Effector CD4-positive, alpha-beta T cell (primary cell): ENCODE results near the gene TRRAP.

Experiments used
- DNase-seq: peaks from one replicate; pipeline ENCODE4 v3.0.0-alpha.2; 2020

Gene TRRAP

DNA sequence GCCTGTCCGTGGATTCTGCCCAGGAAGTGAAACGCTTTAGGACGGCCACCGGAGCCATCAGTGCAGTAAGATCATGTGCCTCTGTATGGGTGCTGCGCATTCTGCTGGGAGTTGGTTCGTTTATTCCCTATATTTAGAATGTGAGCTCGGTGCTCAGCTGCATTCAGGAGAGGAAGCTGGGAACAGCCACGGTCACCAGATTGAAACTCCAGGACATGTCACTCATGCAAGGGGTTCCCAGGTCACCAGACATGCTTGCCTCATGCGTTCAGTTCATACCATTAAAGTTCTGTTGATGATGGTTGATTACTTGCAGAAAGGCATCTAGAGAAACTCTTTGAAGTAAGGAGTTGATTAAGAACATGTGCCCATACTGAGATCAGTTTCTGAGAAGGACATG is 78.1 kb downstream of the TRRAP start:
- no peak for DNase-seq

- DNase-seq, result no peak
Measured at GRCh38 chr7:98956937-98957336, 78.6 kb downstream of the TRRAP start.

- DNase-seq, result no peak
Measured at GRCh38 chr7:98957766-98958165, 79.4 kb downstream of the TRRAP start.

- no peak for DNase-seq
Measured at GRCh38 chr7:98958968-98959367, 80.6 kb downstream of the TRRAP start.

DNA sequence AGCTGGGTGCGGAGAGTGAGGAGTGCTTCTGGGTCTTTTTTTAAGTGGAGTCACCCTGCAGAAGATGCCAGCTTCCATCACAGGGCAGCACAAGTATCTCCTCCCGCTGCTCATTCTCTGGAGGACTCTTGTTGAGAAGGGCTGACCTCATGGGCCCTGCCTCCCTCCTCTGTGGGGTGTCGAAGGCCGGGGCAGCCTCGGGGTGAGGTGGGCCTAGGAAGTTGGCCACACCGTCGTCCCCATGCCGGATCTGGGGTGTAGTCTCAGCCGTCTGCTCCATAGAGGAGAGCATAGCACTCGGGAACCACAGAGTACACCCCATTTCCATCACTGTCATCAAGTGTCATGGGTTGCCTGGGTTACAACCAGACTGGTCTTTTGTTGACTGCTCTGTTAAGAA is 85.0 kb downstream of the TRRAP start:
- no peak for DNase-seq

- DNase-seq, result no peak
Measured at GRCh38 chr7:98964596-98964995, 86.3 kb downstream of the TRRAP start.

GRCh38 chr7:98968621-98969020 is 90.3 kb downstream of the TRRAP start:
- DNase-seq, result no peak

DNA sequence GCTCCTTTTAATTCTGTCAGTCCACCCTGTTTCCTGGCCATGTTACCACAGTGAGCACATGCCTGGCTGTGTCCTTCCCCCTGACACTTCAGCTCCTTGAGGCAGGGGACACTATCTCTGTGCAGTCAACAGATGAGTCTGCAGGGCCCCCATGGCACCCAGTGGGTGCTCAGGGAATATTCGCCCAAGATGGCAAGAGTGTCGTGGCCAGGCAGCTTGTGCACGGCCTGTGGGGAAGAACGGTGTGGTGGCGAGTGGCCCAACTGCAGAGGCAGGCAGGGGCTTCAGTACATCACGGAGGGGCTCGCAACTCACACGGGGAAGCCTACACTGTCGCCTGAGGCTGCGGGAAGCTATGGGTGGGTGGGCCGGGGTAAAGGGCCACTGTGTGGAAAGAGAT is 91.1 kb downstream of the TRRAP start:
- DNase-seq, result no peak

DNA sequence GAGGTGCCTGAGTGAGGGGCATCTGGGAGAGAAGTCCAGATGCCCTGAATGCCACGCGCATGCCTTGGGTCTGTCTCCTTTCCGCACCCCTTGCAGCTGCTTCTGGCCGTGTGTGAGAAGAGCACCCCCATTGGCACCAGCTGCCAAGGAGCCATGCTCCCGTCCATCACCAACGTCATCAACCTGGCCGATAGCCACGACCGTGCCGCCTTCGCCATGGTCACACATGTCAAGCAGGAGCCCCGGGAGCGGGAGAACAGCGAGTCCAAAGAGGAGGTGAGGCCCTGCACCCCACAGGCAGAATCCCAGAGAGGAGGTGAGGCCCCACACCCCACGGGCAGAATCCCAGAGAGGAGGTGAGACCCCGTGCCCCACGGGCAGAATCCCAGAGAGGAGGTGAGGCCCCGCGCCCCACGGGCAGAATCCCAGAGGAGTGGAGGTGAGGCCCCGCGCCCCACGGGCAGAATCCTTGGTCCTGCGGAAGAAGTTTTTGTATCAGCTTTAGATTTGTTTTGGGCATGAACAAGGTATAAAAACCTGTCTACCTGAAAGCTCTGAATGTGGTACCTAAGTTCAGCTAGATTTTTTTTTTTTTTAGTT is 91.8 kb downstream of the TRRAP start:
- no peak for DNase-seq

GRCh38 chr7:98970805-98971204 is 92.5 kb downstream of the TRRAP start:
- no peak for DNase-seq

- DNase-seq, result no peak
Measured at GRCh38 chr7:98974205-98974604, 95.9 kb downstream of the TRRAP start.

DNA sequence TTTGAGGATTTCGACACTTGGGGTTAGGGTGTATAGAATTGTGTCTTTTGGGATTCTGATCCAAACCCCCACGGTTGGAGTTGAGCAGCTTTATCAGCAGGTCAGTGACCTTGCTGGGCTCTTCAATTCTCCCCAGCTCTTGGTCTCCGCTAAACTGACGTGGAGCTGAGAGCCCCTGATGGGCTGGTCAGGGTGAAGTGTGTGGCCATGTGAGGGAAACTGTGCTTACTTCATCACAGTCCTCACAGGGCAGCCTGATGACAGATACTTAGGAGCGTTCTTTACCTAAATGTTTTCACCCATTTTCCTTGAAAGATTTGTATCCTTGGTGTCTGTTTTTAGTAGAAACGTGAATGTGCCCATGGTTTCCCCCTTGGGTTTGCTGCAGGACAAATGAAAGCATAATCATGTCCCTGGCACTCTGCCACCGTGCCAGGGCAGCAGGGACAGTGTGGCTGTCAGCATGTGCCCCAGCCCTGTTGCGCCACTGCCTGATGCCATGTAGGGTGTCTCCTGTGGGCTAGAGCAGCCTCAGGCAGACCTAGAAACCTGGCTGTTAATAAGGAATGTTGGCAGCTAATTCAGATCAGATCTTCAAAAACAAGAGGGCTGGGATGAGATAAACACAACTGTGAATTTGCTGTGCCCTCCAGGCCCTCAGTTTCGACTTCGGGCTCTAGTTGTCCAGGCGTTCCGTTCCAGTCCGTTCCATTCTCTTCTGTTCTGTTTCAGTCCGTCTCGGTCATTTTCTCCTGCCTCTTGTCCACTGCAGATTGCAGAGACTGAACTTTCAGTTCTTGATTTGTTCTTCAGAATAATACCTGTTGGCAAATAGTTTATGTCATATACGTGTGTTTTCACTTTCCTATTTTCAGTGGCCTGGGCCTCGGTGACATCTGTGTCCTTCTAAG is 96.8 kb downstream of the TRRAP start:
- DNase-seq, result no peak

DNA sequence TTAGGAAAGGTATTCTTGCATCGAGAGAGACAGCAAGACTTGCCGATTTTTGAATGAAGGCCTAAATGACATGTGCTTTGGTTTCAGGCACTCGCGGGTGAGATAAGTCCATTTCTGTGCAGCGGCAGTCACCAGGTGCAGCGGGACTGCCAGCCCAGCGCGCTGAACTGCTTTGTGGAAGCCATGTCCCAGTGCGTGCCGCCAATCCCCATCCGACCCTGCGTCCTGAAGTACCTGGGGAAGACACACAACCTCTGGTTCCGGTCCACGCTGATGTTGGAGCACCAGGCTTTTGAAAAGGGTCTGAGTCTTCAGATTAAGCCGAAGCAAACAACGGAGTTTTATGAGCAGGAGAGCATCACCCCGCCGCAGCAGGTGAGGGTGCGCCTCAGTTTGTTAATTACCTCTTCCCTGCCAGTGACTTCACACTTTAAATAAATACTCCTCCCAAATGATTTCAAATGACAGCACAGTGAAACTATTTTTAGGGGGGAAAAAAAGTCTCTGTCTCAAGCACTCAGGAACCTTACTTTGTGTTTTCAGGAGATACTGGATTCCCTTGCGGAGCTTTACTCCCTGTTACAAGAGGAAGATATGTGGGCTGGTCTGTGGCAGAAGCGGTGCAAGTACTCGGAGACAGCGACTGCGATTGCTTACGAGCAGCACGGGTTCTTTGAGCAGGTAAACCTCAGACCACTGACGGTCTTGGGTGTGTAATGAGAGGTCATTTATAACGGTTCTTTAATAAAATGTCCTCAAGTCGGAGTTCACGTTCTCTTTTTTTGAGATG is 98.3 kb downstream of the TRRAP start:
- no peak for DNase-seq

GRCh38 chr7:98978672-98979071 is 100.3 kb downstream of the TRRAP start:
- DNase-seq, result no peak

DNA sequence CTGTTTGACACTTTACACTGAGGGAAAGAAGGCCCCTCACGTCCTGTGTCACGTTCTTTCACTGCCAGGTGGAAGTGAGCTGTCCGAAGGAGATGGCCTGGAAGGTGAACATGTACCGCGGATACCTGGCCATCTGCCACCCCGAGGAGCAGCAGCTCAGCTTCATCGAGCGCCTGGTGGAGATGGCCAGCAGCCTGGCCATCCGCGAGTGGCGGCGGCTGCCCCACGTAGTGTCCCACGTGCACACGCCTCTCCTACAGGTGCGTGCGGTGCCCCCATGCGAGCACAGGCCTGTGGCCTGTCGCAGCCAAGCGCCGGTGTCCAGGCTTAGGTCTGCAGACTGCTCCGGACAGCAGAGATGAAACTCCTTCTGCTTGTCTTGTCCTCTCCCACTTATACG is 103.4 kb downstream of the TRRAP start:
- DNase-seq, result no peak

GRCh38 chr7:98982686-98983085 is 104.4 kb downstream of the TRRAP start:
- no peak for DNase-seq

DNA sequence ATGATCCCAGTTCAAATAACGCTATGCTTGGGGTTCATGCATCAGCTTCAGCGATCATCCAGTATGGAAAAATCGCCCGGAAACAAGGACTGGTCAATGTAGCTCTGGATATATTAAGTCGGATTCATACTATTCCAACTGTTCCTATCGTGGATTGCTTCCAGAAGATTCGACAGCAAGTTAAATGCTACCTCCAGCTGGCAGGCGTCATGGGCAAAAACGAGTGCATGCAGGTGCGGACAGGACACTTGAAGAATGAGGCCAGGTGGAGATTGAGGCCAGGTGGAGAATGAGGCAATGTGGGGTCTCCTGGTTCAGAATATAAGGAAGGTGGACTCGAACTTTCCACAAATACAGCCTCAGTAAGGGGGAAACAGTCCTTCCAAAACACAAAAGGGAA is 105.8 kb downstream of the TRRAP start:
- no peak for DNase-seq

DNA sequence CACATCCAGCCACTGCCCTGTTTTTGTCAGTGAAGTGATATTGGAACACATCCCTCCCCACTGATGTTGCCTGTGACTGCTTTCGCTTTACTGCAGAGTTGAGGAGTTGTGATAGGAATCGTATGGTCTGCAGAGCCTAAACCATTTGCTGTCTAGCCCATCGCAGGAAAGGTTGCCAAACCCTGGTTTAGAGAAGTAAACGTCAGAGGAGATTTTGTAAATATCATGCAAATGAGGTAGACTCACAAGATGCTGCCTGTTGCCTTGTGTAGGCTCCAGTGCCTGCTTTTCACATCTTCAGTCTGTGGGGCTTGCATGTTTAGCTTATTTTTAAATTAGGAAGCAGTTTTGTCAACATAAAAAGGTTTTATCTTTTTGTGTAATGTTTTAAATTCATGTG is 107.1 kb downstream of the TRRAP start:
- DNase-seq, result no peak

DNA sequence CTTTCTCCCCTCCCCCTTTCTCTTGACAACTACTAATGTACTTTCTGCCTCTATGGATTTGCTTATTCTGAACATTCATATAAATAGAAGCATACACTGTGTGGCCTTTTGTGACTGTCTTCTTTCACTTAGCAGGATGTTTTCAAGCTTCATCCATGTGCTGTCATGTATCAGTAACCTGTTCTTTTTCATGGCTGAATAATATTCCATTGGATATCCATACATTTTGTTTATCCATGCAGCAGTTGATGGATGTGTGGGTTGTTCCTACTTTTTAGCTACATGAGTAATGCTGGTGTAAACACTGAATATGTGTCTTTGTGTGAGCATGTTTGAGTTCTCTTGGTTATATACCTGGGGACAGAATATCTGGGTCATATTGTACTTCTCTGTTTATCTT is 107.6 kb downstream of the TRRAP start:
- no peak for DNase-seq

DNA sequence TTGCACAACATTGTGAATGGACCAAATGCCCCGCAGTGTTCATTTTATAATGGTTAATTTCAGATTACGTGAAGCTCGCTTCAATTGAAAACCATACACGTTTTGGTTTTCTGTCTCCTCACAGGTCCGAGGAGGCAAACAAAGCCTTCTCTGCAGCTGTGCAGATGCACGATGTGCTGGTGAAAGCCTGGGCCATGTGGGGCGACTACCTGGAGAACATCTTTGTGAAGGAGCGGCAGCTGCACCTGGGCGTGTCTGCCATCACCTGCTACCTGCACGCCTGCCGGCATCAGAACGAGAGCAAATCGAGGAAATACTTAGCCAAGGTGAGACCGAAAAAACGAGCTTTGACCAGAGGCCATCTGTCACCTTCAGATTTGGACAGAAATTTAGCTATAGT is 110.3 kb downstream of the TRRAP start:
- DNase-seq, result no peak

GRCh38 chr7:98990356-98990755 is 112.0 kb downstream of the TRRAP start:
- no peak for DNase-seq

DNA sequence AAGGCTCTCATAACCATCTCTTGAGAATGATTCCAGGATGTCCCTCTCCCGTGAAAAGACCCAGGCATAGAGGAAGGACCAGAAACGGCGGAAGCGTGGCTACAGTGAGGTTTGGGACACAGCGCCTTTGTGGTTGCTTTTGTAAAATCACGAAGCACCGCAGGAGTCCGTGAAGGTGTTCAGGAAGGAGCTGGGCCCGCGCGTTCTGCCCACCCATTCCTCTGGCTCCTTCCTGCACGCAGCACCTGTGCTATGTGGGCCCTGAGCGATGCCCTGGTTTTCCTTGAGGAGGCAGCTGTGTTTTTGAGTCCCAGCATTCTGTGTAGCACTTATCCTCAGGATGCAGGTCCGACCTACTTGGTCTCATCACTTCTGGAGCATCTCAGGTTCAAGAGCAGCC is 112.8 kb downstream of the TRRAP start:
- no peak for DNase-seq

- no peak for DNase-seq
Measured at GRCh38 chr7:98992076-98992475, 113.7 kb downstream of the TRRAP start.
